Astrocyte of the cerebellum (primary cell): ENCODE measurements around the gene SETBP1.

ENCODE experiments used
- DNase-seq: peaks from one replicate; pipeline ENCODE4 v3.0.0-alpha.2; 2011; ENCODE audit warnings: low read depth
- H3K4me3 ChIP-seq: 2 replicates; pipeline ENCODE4 v1.5.1; 2011; ENCODE audit warnings: mild to moderate bottlenecking, low read depth, low read length, moderate library complexity
- in situ Hi-C: cut with HindIII; loops from 2 replicates; pipeline ENCODE4 v1.10.0; 2017; ENCODE audit warnings: low sequenced_read_pairs
- TF ChIP-seq, protein P1 (sequence below): IDR thresholded peaks from 2 replicates; pipeline ENCODE4 v1.5.1; 2012; ENCODE audit warnings: low read length, low read depth, moderate library complexity, mild to moderate bottlenecking; ENCODE audit errors: missing control alignments

SETBP1 gene

DNA sequence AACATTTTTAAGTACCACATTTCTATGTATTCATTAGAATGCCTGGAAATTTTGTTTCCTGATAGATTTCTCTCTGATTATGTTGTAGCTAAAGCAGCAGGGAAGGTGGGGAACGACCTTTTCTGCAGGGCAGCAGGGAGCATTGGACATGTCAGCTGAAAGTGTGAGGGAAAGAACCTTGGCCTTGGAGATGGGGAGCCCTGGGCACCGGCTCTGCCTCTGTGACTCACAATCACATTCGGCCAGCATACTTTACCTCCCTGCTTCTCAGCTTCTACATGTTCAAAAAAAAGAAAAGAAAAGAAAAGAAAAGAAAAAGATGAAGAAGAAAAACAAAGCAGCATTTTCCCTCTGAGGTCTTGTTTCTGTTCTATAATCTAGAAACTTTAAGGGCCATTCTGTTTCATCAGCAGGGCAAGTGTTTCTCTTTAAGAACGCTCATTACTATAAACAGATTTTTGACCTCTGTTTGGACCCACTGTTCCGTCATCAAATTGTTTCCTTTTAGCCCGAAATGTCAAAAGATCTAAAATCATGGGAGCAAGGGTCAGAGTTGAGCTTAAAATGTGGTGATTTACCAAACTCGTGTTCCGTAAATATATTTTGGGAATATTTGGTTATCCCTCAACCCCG is 27.9 kb downstream of the SETBP1 start:
- no peak for DNase-seq
- H3K4me3 ChIP-seq, result no peak overlapping the region
- TF ChIP-seq, protein P1, sequence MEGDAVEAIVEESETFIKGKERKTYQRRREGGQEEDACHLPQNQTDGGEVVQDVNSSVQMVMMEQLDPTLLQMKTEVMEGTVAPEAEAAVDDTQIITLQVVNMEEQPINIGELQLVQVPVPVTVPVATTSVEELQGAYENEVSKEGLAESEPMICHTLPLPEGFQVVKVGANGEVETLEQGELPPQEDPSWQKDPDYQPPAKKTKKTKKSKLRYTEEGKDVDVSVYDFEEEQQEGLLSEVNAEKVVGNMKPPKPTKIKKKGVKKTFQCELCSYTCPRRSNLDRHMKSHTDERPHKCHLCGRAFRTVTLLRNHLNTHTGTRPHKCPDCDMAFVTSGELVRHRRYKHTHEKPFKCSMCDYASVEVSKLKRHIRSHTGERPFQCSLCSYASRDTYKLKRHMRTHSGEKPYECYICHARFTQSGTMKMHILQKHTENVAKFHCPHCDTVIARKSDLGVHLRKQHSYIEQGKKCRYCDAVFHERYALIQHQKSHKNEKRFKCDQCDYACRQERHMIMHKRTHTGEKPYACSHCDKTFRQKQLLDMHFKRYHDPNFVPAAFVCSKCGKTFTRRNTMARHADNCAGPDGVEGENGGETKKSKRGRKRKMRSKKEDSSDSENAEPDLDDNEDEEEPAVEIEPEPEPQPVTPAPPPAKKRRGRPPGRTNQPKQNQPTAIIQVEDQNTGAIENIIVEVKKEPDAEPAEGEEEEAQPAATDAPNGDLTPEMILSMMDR, result no peak
- in situ Hi-C loops, result no loop called here

DNA sequence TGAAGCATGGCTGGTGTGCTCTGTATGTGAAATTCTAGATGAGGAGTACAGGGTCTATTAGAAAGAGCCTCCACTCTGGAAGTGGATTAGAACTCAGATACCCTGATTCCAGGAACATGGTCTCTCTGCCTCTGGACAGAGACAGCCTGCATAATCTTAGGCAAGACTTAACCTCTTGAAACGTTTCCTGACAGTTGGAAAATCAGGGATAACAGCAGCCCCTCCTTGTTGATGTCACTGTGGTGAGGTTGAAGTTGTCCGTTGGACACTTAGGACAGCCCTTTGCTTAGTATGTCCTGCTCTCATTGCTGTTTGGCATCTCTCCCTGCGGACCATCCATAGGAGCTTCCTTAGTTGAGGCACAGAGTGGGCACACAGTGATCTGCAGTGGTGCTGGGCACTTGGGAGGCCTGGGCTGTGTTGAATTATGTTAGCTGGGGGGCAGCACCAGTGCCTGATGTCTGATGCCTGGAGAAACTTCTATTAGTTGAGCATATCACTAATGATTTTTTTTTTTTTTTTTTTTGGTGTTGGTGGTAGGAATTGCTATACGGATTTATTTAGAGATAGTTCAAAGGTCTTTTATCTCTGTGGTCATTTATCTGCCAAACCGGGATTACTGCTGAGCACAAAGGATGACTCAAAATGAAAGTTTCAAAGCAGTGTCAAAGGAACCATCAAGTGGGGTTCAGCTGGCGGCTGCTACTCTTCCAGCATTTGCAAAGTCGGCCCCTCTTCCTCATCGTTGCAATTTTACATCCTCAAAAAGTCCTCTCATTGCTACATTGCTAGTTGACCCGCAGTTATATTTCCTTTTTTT is 28.8 kb downstream of the SETBP1 start:
- DNase-seq, result no peak
- TF ChIP-seq, protein P1, result no peak
- H3K4me3 ChIP-seq, result no peak overlapping the region
- in situ Hi-C loops, result no loop called here

DNA sequence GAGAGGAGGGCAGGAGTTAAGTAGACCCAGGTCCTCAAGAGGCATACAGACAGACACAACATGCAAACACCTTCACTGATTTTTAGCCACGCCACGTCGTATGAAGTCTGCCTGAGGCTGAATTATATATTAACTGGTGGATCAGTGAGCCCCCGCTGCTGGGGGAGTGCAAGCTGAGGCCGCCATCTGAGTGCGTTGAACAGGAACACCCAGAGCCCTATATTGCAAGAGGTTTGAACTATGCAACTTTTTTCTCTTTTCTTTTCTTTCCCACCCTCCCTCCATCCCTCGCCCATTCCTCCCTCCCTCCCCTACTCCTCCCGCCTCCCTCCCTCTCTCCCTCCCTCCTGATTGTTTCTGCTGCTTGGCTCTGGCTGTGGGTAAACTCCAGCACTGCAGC is 30.2 kb downstream of the SETBP1 start:
- TF ChIP-seq, protein P1, result no peak
- in situ Hi-C loops, result no loop called here
- no peak for DNase-seq
- no peak overlapping the region for H3K4me3 ChIP-seq

DNA sequence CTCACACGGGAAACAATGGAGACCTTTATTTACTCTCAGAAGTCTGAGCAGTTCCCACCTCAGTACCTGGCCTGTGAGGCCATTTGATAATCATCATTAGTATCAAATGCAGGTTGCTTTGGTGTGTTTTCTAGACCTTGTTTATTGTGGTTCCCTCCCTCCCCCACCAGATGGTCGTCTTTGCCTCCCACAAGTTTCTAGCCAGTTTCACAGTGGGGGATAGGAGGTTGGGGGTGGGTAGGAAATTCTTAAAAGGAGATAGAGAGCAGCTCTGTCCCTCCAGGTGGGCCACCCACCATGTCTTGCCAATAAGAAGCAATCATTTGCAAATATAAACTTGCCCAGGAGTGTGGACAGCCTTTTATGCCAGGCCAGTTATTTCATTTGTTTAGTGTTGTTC is 31.3 kb downstream of the SETBP1 start:
- in situ Hi-C loops, result no loop called here
- TF ChIP-seq, protein P1, result no peak
- no peak overlapping the region for H3K4me3 ChIP-seq
- no peak for DNase-seq

DNA sequence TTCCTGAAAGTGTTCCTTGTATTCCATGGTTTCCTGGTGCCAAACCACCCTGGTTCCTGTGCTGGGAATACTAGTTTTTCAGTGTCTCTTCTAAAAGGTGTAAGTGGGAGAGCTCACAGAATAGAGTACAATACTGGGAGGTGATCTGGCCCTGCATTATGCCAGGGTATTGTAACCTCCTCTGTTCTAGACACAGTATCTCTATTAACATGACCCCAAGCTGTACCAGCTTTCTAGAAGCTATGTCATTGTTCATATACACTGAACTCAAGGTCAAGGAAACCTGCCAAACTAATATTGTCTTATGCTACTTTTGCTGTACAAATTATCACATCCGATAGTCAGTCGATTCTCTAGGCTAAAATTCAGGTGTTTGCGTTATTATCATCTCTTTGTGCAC is 32.7 kb downstream of the SETBP1 start:
- H3K4me3 ChIP-seq, result no peak overlapping the region
- TF ChIP-seq, protein P1, result no peak
- no peak for DNase-seq
- in situ Hi-C loops, result no loop called here

DNA sequence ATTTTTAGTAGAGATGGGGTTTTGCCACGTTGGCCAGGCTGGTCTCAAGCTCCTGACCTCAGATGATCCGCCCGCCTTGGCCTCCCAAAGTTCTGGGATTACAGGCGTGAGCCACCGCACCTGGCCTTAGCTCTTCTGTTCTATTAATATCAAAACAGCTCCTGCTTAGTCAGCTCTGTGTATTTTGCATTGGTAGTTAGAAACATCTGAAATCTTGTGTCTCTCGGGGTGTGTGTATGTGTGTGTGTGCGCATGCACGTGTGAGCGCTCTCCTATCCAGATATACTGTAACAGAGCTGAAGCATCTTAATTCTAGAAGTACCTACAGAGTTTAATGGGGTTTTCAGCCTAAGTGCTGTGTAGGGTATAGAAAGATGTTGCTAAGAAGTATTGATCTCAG is 33.7 kb downstream of the SETBP1 start:
- DNase-seq, result no peak
- H3K4me3 ChIP-seq, result no peak overlapping the region
- TF ChIP-seq, protein P1, result no peak
- in situ Hi-C loops, result no loop called here
